ENCODE measurements around the gene CATSPER3. TPM values are rescaled to one million over a fixed set of nuclear protein-coding genes. Genes with fewer than 3 reads are reported as not detected.

CATSPER3 gene
- total and polyA plus RNA-seq, 2 of the 8 experiments (the other 6 are each of a cell fraction or from before 2014, with no cell fraction given): 0.62 TPM; not detected in 1

DNA sequence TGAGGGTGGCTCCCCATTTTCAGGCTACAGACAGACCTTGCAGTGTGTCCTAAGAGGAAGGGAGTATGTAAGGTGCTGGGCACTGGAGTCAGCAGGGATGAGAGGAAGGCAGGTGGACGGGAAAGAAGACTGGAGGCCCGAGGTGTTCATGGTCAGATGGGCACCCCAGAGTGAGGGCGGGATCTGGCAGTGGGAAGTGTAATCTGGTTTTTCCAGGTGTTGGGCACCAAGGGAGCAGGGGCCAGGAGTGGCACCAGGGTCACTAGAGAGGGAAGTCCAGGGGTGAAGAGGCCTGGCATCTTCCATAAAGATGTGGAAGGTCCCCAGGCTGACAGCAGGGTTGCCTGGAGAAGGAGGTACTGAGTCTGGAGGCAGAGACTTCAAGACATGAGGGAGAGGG, 36.7 kb downstream of the CATSPER3 start:
- H4K91ac ChIP-seq (replicated peaks; ENCODE audit: insufficient read length, low read length): no peak overlapping the region
- no peak overlapping the region for H2BK20ac ChIP-seq (ENCODE audit: low read length)
- H2BK120ac ChIP-seq (replicated peaks; ENCODE audit: low read depth, low read length): no peak overlapping the region
- no peaks in the 10 kb centered on the region for H3K36me3 ChIP-seq (ENCODE audit: control insufficient read depth in 2 of 4, insufficient read depth in 4 of 4, low read length in 3 of 4)
- H3K9me3 ChIP-seq (ENCODE audit: insufficient read depth in 2 of 2, low read depth in 1 of 2, low read length in 1 of 2): no peaks in the 10 kb centered on the region
- H3K9ac ChIP-seq (replicated peaks in 1 of 4; ENCODE audit: extremely low read depth in 1 of 4, low read depth in 3 of 4, low read length in 3 of 4): no peak overlapping the region
- H2BK15ac ChIP-seq (ENCODE audit: low read length): no peak overlapping the region
- H2AK5ac ChIP-seq (ENCODE audit: low read depth, low read length): no peak overlapping the region
- H4K8ac ChIP-seq (ENCODE audit: extremely low read depth, insufficient read depth, low read length): no peak overlapping the region
- H2AFZ ChIP-seq (ENCODE audit: low read length): no peak overlapping the region
- POLR2A ChIA-PET (ENCODE audit: partially characterized antibody): no interaction called here
- H3K79me2 ChIP-seq (ENCODE audit: control insufficient read depth in 1 of 2, insufficient read depth in 2 of 2, low read length in 2 of 2): no peaks in the 10 kb centered on the region
- DNase-seq (ENCODE audit: low read depth in 1 of 2, low spot score in 2 of 2) (no peak), FAIRE-seq (no peak)
- CTCF ChIA-PET (ENCODE audit: partially characterized antibody): no interaction called here
- no peaks in the 10 kb centered on the region for H3K23me2 ChIP-seq (ENCODE audit: low read depth, low read length)
- H3K18ac ChIP-seq (ENCODE audit: extremely low read depth, low read length): no peak overlapping the region
- H3K27me3 ChIP-seq (replicated peaks in 1 of 4; ENCODE audit: control insufficient read depth in 3 of 4, extremely low read depth in 1 of 4, insufficient read depth in 3 of 4, low read length in 3 of 4): no peaks in the 10 kb centered on the region
- H3K4me2 ChIP-seq (ENCODE audit: insufficient read depth in 1 of 2, low read depth in 2 of 2, low read length in 2 of 2): no peak overlapping the region
- no peak overlapping the region for H4K5ac ChIP-seq (ENCODE audit: insufficient read length, low read depth, low read length)
- H3K4me1 ChIP-seq (replicated peaks in 1 of 4; ENCODE audit: control insufficient read depth in 3 of 4, insufficient read depth in 4 of 4, low read length in 3 of 4): no peaks in the 10 kb centered on the region; a peak in 1 of 7 replicates
- WGBS, 2 experiments (ENCODE audit: extremely low coverage in 1 of 2, insufficient coverage in 1 of 2, insufficient read length in 1 of 2, insufficient replicate concordance in 2 of 2, low coverage in 1 of 2, low lambda C conversion rate in 2 of 2, missing lambda C conversion rate in 1 of 2): 65% methylated on average over 3 of the region's 3 CpGs; no CpG with 5 or more reads in 1 of the 2 experiments
- H3K79me1 ChIP-seq (ENCODE audit: low read depth, low read length): no peaks in the 10 kb centered on the region
- H3K23ac ChIP-seq (ENCODE audit: insufficient read length): no peak overlapping the region
- H2BK5ac ChIP-seq (ENCODE audit: low read depth, low read length): no peak overlapping the region
- H4K20me1 ChIP-seq (replicated peaks in 1 of 2; ENCODE audit: control insufficient read depth in 1 of 2, insufficient read depth in 2 of 2, low read length in 2 of 2): no peaks in the 10 kb centered on the region
- H3K4ac ChIP-seq (replicated peaks; ENCODE audit: insufficient read length, low read depth, low read length): no peak overlapping the region
- no peak overlapping the region for H2BK12ac ChIP-seq (ENCODE audit: low read depth, low read length)
- no peak overlapping the region for H3K14ac ChIP-seq (ENCODE audit: insufficient read length)
- H3K56ac ChIP-seq (replicated peaks; ENCODE audit: insufficient read length, low read depth, low read length): no peak overlapping the region
- TF ChIP-seq NRF1 (IDR thresholded peaks at IDR 0.05; ENCODE audit: low read depth, low read length) (no peak), KDM1A (IDR thresholded peaks at IDR 0.05; ENCODE audit: borderline replicate concordance, low read length) (no peak), SUZ12 (IDR thresholded peaks at IDR 0.05; ENCODE audit: low read length) (no peak), KDM4A (IDR thresholded peaks at IDR 0.05; ENCODE audit: low read depth, low read length, severe bottlenecking) (no peak), CREB1 (IDR thresholded peaks at IDR 0.05) (no peak), ATF3 (IDR thresholded peaks at IDR 0.05; ENCODE audit: insufficient read depth, low read depth, low read length) (no peak), ZNF274 (IDR thresholded peaks at IDR 0.05; ENCODE audit: borderline replicate concordance, extremely low read depth, low read length) (no peak), TAF1 (IDR thresholded peaks at IDR 0.05; ENCODE audit: low read depth, low read length) (no peak), NANOG (IDR thresholded peaks at IDR 0.05; ENCODE audit: insufficient read depth, low read depth, low read length, poor library complexity, severe bottlenecking) (no peak), ASH2L (IDR thresholded peaks at IDR 0.05; ENCODE audit: low read length) (no peak), PHF8 (conservative IDR thresholded peaks at IDR 0.05; ENCODE audit: low read depth, low read length) (no peak), HDAC2 (IDR thresholded peaks at IDR 0.05; ENCODE audit: borderline replicate concordance in 1 of 2, low read depth in 2 of 2, low read length in 2 of 2) (no peak), SIRT6 (IDR thresholded peaks at IDR 0.05; ENCODE audit: low read length) (no peak)
- TF ChIP-seq, protein P1, sequence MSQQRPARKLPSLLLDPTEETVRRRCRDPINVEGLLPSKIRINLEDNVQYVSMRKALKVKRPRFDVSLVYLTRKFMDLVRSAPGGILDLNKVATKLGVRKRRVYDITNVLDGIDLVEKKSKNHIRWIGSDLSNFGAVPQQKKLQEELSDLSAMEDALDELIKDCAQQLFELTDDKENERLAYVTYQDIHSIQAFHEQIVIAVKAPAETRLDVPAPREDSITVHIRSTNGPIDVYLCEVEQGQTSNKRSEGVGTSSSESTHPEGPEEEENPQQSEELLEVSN (IDR thresholded peaks at IDR 0.05): no peak
- no peak overlapping the region for H3K4me3 ChIP-seq (ENCODE audit: extremely low read depth in 1 of 4, insufficient read depth in 2 of 4, low read depth in 3 of 4, low read length in 4 of 4)
- no peak overlapping the region for H3K27ac ChIP-seq (ENCODE audit: low read depth, low read length)
